Amygdala (tissue), 56 donors: ENCODE measurements around the gene VPS39.

Experiments
- DNase-seq, 56 donors: peaks; one replicate each; lab custom pipeline; 2025; lab: John Stamatoyannopoulos, UW

Gene VPS39

DNA sequence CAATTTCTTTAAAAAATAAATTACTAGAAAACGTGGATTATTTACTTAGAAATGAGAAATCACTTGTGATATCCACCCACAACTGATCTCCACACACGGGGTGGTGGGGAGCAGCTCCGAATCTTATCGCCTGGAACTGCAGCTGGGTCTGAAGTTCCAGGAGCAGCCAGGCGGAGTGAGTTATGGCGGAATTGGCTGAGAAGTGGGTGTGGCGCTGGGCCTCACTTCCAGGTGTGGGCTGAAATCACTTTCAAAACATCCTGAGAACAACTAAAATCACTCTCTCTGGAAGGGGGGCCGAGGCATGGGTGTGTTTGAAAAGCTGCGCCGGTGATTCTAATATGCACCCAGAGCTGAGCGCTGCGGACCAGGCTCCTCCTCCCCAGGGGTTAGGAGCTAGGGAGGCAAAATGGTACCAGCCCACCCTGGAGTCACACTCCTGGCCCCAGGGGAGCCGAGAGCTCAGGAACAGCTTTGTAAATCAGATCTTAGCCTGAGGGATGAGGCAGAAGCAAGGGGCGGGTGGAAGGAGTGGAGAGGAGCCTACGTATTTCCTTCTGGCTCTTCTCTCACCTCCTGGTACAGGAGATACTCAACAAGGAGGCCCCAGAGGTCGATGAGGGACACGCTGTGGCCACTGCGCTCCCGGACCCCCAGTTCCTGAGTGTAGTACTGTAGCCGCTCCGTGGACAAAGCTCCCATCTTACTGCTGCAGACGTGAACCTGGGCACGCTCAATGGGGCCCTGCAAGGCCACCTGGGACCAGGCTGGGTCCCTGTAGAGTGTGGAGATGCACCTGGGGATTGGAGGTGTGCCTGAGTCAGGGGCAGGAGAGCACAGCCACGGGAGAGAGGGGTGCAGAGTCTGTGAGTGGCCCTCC, 61.3 kb downstream of the VPS39 start:
- no peak for DNase-seq

- no peak for DNase-seq
Measured at GRCh38 chr15:42145546-42146455, 62.3 kb downstream of the VPS39 start.

- DNase-seq = no peak
Measured at GRCh38 chr15:42144841-42145375, 63.2 kb downstream of the VPS39 start.

DNA sequence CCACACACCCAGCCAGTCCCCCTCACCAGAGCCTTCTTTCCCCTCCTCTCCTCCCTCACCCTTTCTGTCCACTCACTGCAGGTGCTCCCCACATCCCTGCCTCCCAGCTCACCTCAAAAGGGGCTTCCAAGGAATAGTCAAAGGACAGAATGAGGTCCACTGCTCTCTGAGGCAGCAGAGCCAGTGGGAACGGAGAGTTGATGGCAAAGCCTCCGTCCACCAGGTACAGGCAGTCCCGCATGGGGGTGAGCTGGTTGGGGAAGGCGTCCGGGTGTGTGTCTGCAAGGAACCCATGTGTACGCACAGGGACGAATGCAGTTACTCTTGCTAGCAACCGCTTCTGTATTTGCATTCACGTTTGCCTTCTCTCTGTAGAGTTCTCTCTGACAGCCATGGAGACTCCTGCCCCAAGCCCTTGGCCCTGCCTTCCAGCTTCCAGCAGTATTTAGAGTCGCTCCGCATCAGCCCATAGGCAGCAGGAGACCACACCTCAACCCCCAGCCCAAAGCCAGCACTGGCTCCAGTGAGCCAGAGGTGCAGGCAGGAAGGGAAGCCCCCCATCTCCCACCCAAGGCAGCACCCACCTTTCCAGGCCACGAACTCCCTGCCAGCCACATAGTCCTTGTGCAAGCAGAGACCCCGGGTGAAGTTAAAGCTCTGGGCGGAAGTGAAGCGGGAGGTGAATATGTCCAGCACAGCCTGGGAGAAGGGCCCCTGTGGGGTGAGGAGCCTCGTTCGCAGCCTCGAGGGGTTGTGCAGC, 64.1 kb downstream of the VPS39 start:
- no peak for DNase-seq

- no peak for DNase-seq
Measured at GRCh38 chr15:42143356-42143755, 64.7 kb downstream of the VPS39 start.

GRCh38 chr15:42141795-42142667, 66.1 kb downstream of the VPS39 start:
- no peak for DNase-seq

DNA sequence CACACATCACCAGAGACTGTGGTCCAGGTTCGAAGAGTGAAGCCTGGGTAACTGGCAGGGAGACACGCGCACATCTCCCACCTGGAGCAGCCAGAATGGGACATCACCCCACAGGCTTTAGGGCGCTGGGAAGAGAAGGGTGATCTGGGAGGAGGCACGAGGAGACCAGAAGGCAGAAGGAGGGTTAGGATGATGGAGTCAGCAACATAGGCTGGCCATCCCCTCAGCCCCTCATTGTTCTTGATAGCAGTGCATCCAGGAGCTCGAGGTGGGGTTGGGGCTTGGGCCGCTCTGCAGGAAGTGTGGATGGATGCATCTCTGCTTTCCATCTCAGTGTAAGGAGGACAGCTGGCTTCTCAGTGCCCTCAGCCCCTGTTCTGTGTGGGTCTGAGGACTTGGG, 66.9 kb downstream of the VPS39 start:
- DNase-seq = no peak

DNA sequence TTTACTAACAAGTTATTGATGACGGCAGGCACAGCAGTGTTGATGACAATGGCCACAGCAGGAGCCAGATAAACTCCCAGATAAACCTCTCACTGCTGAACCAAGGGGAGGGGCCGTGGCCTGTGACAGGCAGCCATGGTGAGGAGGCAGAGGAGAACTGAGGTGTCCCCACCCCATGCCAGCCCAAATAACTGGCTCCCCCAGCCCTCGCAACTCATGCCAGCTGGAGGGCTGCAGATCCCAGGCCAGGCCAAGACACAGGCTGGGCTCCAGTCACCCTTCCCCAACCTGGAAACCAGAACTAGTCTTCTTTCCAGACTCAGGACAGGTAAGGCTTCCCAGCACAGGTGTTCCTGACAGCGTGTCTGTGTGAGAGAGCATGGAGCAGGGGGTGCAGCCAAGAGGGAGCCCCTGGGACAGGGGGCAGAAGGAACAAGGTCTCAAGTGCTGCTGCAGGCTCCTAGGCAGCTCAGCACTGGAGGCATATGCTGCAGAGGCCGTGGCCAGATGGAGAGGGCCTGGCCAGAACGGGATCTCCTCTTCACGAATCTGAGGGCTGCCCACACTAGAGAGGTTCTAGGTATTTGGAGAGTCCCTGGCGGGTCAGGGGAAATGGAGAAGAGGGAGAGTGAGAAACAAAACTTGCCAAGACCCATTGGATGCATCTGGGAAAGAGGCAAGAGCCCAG, 67.6 kb downstream of the VPS39 start:
- no peak for DNase-seq

GRCh38 chr15:42139596-42139995, 68.5 kb downstream of the VPS39 start:
- DNase-seq = no peak

GRCh38 chr15:42138968-42139386, 69.1 kb downstream of the VPS39 start:
- no peak for DNase-seq

DNA sequence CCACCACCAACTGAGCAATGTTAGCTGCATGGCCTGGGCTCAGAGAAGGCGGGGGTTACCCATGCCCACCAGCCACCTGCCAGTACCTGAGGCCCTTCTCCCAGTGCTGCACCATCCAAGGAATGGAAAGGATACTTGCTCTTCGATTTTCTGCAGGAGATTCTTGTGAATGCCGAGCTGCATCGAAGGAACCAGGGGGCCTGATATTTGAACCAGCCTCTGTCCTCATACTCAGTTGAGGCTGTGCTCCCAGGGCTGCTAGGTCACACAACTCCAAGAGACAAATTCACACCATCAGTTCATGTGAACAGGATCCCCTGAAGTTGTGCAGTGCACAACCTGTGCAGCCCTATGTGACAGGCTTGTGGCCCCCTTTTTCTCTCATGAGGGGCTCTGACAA, 69.7 kb downstream of the VPS39 start:
- no peak for DNase-seq

- DNase-seq = peak in 5 of 56 donors; percentile 11 to 37 (median 16)
Measured at GRCh38 chr15:42137461-42138261, 70.4 kb downstream of the VPS39 start.

GRCh38 chr15:42136513-42136912, 71.6 kb downstream of the VPS39 start:
- no peak for DNase-seq

DNA sequence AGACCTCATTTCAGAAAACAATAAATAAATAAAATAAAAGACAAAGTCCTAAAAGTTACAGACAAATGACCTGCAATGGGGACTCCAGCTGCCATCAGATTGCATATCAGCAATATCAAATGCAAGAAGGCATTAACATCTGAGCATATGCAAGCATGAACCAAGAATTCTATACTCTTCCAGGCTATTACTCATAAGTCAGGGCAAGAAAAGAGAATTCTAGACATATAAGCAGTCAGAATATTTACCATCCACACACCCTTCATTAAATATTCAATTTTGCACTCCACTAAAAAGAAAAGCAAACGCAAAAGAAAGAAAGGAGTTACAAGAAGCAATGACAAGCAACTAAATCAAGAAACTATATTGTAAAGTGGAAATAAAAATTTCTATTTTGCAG, 72.8 kb downstream of the VPS39 start:
- no peak for DNase-seq

- DNase-seq = no peak
Measured at GRCh38 chr15:42134617-42135245, 73.4 kb downstream of the VPS39 start.

GRCh38 chr15:42133886-42134502, 74.1 kb downstream of the VPS39 start:
- peak in 19 of 56 donors; percentile 12 to 52 (median 24) for DNase-seq

DNA sequence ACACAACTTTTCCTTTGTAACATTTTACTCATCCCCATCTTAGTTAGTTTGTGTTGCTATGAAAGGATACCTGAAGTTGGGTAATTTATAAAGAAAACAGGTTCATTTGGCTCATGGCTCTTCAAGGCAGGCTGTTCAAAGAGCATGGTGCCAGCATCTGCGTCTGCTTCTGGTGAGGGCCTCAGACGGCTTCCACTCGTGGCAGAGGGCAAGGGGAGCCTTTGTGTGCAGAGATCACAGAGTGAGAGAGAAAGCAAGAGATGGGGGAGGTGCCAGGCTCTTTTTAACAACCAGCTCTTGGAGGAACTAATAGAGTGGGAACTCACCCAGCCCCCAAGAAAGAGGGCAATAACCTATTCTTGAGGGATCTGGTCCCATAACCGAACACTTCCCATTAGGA, 74.7 kb downstream of the VPS39 start:
- DNase-seq = no peak
